ENCODE measurements around the gene CARD11. TPM values are rescaled to one million over a fixed set of nuclear protein-coding genes. Genes with fewer than 3 reads are reported as not detected.
"Not testable (repeated sequence)": the region's sequence is repeated elsewhere in the genome, so short reads cannot be mapped to it uniquely, and the experiment has no call there.

CARD11 gene
- total RNA-seq, 1 donor from 2014 or later = 0.37 TPM

- H3K36me3 Mint-ChIP-seq (ENCODE audit: low read depth) = no peaks in the 10 kb centered on the region
- no peak for DNase-seq (ENCODE audit: low read depth, low spot score)
- TF ChIP-seq CTCF (conservative IDR thresholded peaks at IDR 0.05) = no peak
These were observed 85.1 kb downstream of the CARD11 start for GRCh38 chr7:2958416-2959102.

GRCh38 chr7:2957369-2957727, 86.3 kb downstream of the CARD11 start:
- H3K4me3 Mint-ChIP-seq; H3K4me1 Mint-ChIP-seq; H3K27me3 Mint-ChIP-seq (ENCODE audit: low read depth); H3K9me3 Mint-ChIP-seq; H3K27ac Mint-ChIP-seq (ENCODE audit: unreplicated experiment); H3K36me3 Mint-ChIP-seq (ENCODE audit: low read depth); DNase-seq (ENCODE audit: low read depth, low spot score): not testable (repeated sequence)

More at GRCh38 chr7:2958416-2959102, 85.1 kb downstream of the CARD11 start:
- H3K27ac Mint-ChIP-seq (ENCODE audit: unreplicated experiment) = no peak overlapping the region
- no peak overlapping the region for H3K4me3 Mint-ChIP-seq
- no peaks in the 10 kb centered on the region for H3K9me3 Mint-ChIP-seq
- H3K4me1 Mint-ChIP-seq = peaks cover 3% of the 10 kb centered on the region
- H3K27me3 Mint-ChIP-seq (ENCODE audit: low read depth) = no peaks in the 10 kb centered on the region

- TF ChIP-seq CTCF (conservative IDR thresholded peaks at IDR 0.05) = no peak
- Mint-ChIP-seq H3K4me1 (peaks cover 3% of the 10 kb centered on the region), H3K27ac (ENCODE audit: unreplicated experiment) (peak overlapping the region; percentile 43), H3K27me3 (ENCODE audit: low read depth) (no peaks in the 10 kb centered on the region), H3K36me3 (ENCODE audit: low read depth) (no peaks in the 10 kb centered on the region), H3K4me3 (no peak overlapping the region), H3K9me3 (no peaks in the 10 kb centered on the region)
- DNase-seq (ENCODE audit: low read depth, low spot score) = no peak
These were observed 86.9 kb downstream of the CARD11 start for GRCh38 chr7:2956526-2957368.

- Mint-ChIP-seq H3K36me3 (ENCODE audit: low read depth) (no peaks in the 10 kb centered on the region), H3K4me3 (no peak overlapping the region), H3K4me1 (peaks cover 3% of the 10 kb centered on the region), H3K27ac (ENCODE audit: unreplicated experiment) (no peak overlapping the region), H3K27me3 (ENCODE audit: low read depth) (no peaks in the 10 kb centered on the region), H3K9me3 (no peaks in the 10 kb centered on the region)
- DNase-seq (ENCODE audit: low read depth, low spot score) = no peak
- TF ChIP-seq CTCF (conservative IDR thresholded peaks at IDR 0.05) = no peak
These were observed 87.6 kb downstream of the CARD11 start for GRCh38 chr7:2956076-2956475.

- no peak for DNase-seq (ENCODE audit: low read depth, low spot score)
These were observed 88.4 kb downstream of the CARD11 start for GRCh38 chr7:2955269-2955668.

More at GRCh38 chr7:2955269-2955668, 88.4 kb downstream of the CARD11 start:
- H3K27me3 Mint-ChIP-seq (ENCODE audit: low read depth) = no peaks in the 10 kb centered on the region
- peaks cover 2% of the 10 kb centered on the region for H3K36me3 Mint-ChIP-seq (ENCODE audit: low read depth)
- no peak overlapping the region for H3K27ac Mint-ChIP-seq (ENCODE audit: unreplicated experiment)
- no peak overlapping the region for H3K4me3 Mint-ChIP-seq
- H3K9me3 Mint-ChIP-seq = peaks cover 2% of the 10 kb centered on the region
- H3K4me1 Mint-ChIP-seq = peaks cover 3% of the 10 kb centered on the region
- no peak for TF ChIP-seq CTCF (conservative IDR thresholded peaks at IDR 0.05)

Measured in neural crest cell (in vitro differentiated cells).